ENCODE data around the gene REM2. TPM values are rescaled to one million over a fixed set of nuclear protein-coding genes. Genes with fewer than 3 reads are reported as not detected.

The REM2 gene
- total RNA-seq, 1 experiment from 2014 or later = 0.18 TPM

Other genes starting within 250 kb of the REM2 start
- gene OR6J1, start 238.9 kb upstream of the REM2 start, total RNA-seq (2014; rRNA removed) = not detected in 2 replicates
- 126 and 146 TPM in 2 replicates for gene OXA1L, start 116.5 kb upstream of the REM2 start, total RNA-seq (2014; rRNA removed)
- not detected in 2 replicates for gene SLC7A7, start 67.8 kb upstream of the REM2 start, total RNA-seq (2014; rRNA removed)
- gene MRPL52, start 53.3 kb upstream of the REM2 start, total RNA-seq (2014; rRNA removed) = 114 and 180 TPM in 2 replicates
- gene MMP14, start 46.6 kb upstream of the REM2 start, total RNA-seq (2014; rRNA removed) = 80.4 and 85.0 TPM in 2 replicates
- gene LRP10, start 11.5 kb upstream of the REM2 start, total RNA-seq (2014; rRNA removed) = 46.5 and 59.3 TPM in 2 replicates
- gene RBM23, start 35.9 kb downstream of the REM2 start, total RNA-seq (2014; rRNA removed) = 78.9 and 94.9 TPM in 2 replicates
- 101 and 113 TPM in 2 replicates for gene PRMT5, start 46.2 kb downstream of the REM2 start, total RNA-seq (2014; rRNA removed)
- gene HAUS4, start 73.9 kb downstream of the REM2 start, total RNA-seq (2014; rRNA removed) = 54.5 and 56.2 TPM in 2 replicates
- 81.1 and 116 TPM in 2 replicates for gene AJUBA, start 99.3 kb downstream of the REM2 start, total RNA-seq (2014; rRNA removed)
- gene C14orf93, start 126.9 kb downstream of the REM2 start, total RNA-seq (2014; rRNA removed) = 5.8 and 6.2 TPM in 2 replicates
- gene PSMB5, start 151.7 kb downstream of the REM2 start, total RNA-seq (2014; rRNA removed) = 368 and 424 TPM in 2 replicates
- not detected in 2 replicates for gene PSMB11, start 159.0 kb downstream of the REM2 start, total RNA-seq (2014; rRNA removed)
- 14.8 and 16.4 TPM in 2 replicates for gene CDH24, start 174.3 kb downstream of the REM2 start, total RNA-seq (2014; rRNA removed)
- 112 and 116 TPM in 2 replicates for gene ACIN1, start 211.9 kb downstream of the REM2 start, total RNA-seq (2014; rRNA removed)
- gene C14orf119, start 212.3 kb downstream of the REM2 start, total RNA-seq (2014; rRNA removed) = 26.7 and 49.6 TPM in 2 replicates
- gene CIROP, start 221.8 kb downstream of the REM2 start, total RNA-seq (2014; rRNA removed) = not detected in 2 replicates
- gene CEBPE, start 236.0 kb downstream of the REM2 start, total RNA-seq (2014; rRNA removed) = not detected in 2 replicates